NCI-H524 treated with DMSO at 0.1 percent for 48 hours (cell line): ENCODE results near the gene VPS13D.
"Not testable (repeated sequence)": the region's sequence is repeated elsewhere in the genome, so short reads cannot be mapped to it uniquely, and the experiment has no call there.

Source experiments
- DNase-seq: peaks from one replicate; lab custom pipeline; 2025; lab: John Stamatoyannopoulos, UW

Gene VPS13D

DNA sequence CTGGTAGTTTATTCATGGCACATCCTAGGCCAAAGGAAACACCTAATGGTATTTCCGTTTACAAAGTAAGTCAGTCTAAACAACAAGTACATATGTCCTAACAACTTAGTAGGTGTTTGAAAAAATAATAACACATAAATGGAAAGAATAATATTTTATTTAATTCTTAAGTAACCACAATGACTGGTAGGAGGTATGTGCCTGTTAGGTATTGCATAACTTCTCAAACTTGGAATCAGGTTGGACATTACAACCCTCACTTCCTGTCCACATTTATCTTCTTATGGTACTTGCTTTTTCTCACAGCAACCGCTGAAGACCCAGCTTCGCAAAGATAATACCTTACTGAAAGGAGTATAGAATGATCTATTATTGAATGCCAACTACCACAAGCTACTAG is 64.2 kb downstream of the VPS13D start:
- no peak for DNase-seq

DNA sequence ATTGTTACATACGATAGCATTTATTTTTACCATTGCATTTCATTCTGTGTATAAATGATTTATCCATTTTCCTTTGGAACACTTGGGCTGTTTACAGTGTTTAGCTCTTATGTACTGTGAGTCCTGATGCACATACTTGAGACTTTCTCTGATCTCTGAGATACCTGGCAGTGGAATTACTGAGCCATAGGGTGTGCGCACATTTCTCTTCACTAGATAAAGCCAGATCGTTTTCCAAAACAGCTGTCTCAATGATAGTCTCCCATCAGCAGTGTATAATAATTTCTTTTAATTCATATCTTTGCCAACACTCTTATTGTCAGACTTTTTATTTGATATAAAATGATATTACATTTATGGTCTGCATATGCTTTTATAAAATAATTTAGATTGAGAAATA is 66.2 kb downstream of the VPS13D start:
- DNase-seq: no peak

DNA sequence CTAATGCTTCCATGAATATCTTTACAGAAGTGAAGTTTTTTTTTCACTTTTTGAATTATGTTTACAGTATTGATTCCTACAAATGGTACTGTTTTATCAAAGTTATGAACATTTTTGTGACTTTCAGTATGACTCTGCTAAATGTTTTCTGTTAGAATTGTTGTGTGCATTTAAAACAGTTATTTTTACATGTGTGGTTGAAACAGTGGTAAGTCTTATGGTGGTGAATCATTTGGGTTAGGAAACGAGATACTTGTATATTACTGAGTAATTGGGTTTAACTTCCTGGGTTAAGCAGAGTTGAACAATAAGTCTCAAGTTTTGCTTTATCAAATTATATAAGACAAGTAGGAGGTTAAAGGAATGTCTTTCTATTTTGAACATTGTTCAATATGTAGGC is 66.8 kb downstream of the VPS13D start:
- DNase-seq: no peak

DNA sequence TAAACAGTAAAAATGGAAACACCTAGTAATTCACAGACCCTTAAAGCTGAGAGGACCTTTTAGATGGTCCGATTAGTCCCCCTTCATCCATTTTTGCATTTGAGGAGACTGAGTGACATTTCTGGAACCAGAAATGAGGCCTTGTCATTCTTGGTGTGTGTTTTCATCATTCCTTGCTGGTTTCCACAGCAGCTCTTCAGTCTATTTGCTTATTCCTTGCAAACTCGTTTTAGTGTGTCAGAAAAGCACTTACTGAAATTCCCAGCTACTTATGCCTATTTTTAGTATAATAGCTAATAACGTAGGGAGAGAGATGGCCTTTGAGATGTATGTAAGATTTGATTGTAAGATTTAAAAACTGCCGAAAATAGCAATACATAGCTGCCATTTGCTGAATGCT is 70.9 kb downstream of the VPS13D start:
- DNase-seq: no peak

DNA sequence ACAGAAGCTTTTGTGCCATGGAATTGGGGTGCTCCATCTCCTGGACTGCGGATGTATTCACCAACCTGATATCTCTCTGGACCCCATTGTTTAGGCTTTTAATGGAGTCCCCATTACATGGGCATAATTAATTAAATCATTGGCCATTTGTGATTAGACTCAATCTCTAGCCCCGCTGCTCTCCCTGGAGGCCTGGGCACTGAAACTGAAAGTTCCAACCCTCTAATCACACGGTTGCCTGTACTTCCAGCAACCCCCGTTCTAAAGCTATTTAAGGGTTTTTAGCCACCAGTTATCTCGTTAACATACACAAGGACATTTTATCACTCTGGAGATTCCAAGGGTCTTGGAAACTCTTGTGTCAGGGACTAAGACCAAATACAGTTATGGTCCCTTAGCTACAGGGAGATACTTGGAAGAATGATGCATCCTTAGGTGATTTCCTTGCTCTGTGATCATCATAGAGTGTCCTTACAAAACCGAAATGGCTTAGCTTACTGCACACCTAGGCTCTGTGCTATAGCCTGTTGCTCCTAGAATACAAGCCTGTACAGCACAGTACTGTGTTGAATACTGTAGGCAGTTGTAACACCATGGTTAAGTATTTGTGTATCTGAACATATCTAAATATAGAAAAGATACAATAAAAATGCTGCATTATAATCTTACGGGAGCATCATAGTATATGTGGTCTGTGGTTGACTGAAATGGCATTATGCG is 71.8 kb downstream of the VPS13D start:
- DNase-seq: no peak

DNA sequence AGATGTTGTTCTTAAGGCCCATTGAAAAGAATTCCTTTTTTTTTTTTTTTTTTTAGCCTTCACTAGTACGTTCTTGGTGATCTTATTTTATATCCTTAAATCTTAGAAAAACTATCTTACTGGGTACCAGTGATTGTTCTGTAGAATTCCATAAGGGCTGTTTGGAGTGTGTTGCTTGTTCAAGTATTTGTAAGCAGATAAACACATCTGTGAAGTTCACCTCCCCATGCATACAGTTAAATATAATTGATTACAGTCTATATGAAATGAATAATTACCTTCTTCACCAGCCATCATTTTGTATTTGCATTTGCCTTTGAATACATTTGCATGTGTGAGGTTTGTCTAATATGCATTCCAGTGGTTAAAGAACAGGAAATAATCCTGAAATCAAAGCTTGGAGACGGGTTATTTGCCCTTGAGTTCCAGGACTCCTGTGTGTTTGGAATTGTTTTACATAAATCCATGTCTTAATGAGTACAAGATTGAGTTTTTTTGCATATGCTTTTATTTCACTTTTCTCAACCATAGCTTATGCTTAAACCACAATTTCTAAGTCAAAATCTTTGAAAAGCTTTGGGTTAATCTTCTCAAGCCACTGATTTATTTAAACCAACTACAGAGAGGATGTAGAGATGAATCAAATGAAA is 73.1 kb downstream of the VPS13D start:
- no peak for DNase-seq

DNA sequence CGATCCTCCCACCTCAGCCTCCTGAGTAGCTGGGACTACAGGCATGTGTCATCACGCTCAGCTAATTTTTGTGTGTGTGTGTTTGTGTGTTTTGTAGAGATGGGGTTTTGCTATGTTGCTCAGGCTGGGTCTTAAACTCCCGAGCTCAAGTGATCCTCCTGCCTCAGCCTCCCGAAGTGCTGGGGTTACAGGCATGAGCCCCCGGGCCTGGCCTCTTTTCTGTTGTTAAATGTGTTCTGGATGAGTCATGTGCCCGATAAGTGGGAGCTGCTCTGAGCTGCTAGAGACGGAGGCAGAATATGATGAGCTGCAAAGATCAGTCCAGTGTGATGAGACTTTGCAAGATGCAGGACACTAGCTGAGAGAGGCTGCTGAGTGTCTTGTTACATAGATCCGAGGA is 75.5 kb downstream of the VPS13D start:
- DNase-seq: no peak

DNA sequence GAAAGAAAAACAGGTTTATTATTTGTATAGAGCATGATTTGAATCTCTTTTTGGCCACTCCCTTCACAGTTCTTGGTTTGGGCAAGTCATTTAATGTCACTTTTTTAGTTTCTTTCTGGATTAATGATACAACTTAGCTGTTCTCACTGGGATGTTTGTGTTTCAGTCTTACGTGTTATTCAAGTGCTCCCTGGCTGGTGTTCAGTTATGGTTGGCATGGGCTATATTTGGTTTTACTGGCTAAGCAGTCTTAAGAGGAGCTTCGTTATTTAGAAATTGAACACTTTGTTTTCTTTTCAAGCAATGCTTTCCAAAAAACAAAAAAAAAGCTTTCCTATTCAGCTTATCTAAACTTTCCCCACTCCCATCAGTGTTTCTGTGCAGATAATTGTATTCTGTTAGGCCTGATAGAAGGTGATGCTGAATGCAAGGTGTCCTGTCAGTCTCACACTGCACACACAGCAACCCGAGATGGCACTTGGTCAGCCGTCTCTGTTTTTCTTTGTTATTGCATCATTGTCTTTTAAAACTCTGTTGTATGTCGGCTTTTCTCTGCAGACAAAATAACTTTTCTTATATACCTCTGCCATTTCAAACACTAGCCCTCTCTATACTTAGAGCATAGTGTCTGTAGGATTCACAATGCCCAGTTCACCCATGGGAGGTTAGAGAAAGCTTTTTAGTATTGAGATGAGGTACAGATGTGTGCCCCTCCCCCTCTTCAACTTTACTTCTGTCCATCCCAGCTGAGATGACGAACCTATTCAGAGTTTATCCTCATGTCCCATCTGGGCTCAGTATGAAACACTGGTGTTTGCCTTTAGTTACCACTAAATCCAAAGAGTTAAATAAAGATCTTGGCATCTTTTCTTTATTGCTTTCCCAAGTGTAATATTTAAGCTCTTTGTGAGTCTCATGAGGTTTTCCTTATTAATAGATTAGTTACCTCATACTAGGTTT is 80.2 kb downstream of the VPS13D start:
- no peak for DNase-seq

DNA sequence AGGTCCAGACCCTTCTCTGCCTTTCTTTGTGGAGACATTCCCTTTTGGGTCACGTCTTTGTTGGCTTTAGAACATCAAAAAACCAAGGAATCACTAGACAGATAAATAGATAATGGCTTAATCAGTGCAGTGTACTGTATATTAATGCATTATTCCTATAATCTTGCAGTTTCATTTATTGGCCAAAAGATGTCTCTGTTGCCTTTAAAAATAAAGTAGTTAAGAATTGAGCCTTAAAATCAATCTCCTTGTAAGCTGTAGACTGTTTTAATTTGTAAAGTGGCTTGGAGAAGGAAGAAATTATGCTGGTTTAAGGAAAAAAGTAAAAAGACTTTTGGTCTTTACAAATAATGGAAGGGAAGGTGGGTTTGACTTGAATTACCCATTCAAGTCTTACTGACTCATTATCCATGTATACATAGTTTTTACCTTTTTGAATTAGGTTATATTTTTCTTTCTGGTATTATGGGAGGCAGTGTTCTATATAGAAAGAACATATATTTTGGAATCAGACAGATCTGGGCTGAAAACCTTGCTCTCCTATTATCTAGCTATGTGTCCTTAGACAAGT is 84.6 kb downstream of the VPS13D start:
- DNase-seq: no peak

DNA sequence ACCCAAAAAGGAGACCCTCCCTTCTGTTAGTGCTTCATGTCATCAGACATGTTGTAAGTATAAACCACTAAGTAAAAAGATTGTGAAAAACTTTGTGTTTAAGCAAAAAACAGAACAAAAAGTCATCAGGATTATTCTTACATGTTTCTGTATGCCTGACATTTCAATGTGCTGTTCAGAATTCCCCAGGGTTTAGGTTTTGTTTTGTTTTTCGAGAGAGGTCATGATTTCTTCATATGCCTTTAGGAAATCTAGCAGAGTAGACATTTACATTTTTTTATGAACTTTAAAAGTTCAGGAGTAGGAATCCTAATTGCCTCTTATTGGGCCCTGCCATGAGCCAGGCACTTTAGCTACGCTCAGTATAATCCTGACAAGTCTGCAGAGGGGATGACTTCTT is 85.3 kb downstream of the VPS13D start:
- no peak for DNase-seq

DNA sequence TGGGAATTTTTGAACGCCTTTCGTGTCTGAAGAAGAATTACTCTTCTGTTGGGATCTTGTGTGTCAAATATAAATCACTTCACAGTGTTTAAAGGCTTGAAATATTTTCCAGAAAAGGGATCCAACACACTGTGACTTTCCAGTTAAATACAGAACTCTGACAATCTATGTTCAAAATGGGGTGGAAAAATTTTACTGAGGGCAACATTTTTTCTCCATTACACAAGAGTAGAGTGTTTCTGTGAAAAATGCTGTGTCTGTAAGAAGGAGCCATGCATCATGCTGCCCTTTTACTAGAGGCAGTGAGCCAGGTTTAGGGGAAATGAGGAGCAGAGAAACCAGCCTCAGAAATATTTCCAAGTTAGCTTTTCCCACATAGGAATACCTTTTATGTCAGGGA is 86.5 kb downstream of the VPS13D start:
- no peak for DNase-seq

DNA sequence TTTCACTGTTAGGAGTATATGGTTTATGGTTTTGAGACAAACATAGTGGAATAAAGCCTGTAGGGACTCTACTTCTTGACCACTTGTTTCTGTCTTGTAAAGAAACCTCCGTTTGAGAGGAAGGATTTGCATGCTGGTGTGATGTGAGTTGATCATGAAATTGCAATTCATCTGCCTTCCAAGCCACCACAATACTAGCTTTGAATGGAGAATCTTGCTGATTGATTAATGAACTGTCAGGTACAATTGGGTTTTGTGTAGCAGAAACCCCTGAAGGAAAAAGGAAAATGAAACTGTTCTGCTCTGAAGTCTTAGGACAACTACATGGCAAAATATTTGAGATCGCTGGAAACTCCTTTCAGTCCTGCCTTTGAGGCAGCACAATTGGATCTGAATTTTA is 90.7 kb downstream of the VPS13D start:
- DNase-seq: no peak

DNA sequence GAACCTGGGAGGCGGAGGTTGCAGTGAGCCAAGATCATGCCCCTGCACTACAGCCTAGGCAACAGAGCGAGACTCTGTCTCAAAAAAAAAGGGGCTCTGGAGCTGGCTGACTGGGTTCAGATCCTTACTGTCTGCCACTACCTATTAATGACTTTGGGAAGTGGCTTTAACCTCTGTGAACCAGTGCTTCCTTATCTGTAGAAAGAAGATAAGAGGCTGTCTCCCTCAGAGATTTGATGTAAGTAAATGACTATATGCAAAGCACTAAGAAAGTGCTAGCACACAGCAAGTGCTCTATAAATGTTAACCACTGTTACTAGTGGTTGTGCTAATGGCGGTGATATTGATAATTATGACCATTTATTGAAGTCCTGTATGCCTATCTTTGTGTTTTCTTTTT is 94.6 kb downstream of the VPS13D start:
- no peak for DNase-seq

DNA sequence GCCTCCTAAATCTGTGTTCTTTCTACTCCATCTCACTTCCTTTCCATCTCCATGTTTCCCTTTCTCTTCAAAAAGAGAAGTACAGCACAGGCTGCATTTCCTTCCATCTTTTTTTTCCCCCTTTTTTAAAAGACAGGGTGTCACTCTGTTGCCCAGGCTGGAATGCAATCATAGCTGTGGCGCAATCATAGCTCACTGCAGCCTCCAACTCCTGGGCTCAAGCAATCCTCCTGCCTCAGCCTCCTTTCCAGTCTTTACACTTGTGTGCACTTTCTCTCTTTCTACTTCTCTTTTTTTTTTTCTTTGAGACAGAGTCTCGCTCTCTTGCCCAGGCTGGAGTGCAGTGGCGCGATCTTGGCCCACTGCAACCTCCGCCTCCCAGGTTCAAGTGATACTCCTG is 95.1 kb downstream of the VPS13D start:
- DNase-seq: not testable (repeated sequence)

DNA sequence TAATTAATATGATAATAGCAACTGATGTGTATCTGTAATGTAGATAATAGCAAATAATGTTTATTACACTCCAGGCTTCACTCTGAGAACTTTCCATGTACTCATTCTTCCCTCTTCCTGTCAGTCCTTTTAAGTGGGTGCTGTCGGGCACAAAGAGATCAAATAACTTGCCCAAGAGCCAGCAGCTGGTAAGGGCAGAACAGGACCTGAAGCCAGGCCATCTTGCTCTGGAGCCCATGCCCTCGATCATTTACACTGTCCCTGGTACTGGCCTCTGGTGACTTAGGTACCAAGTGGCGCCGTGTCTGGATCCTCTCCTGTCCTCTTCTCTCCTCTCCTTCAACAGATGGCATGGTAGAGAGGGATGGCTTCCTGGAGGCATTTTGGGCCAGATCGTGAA is 97.2 kb downstream of the VPS13D start:
- no peak for DNase-seq

DNA sequence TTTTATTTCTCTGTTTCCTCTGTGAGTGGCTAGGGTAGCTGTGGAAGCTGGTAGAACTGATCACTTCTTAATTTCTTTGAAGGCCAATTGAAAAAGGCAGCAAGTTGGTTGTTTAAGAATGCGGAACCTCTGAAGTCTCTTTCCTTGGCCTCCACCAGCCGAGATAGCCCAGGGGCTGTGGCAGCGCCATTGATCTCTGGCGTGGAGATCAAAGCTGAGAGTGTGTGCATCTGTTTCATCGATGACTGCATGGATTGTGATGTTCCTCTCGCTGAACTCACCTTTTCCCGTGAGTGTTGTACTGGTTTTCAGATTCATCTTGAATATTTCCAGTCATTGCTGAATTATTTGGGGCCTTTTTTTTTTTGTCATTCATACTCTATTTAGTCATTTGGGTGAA is 97.7 kb downstream of the VPS13D start:
- DNase-seq: no peak

DNA sequence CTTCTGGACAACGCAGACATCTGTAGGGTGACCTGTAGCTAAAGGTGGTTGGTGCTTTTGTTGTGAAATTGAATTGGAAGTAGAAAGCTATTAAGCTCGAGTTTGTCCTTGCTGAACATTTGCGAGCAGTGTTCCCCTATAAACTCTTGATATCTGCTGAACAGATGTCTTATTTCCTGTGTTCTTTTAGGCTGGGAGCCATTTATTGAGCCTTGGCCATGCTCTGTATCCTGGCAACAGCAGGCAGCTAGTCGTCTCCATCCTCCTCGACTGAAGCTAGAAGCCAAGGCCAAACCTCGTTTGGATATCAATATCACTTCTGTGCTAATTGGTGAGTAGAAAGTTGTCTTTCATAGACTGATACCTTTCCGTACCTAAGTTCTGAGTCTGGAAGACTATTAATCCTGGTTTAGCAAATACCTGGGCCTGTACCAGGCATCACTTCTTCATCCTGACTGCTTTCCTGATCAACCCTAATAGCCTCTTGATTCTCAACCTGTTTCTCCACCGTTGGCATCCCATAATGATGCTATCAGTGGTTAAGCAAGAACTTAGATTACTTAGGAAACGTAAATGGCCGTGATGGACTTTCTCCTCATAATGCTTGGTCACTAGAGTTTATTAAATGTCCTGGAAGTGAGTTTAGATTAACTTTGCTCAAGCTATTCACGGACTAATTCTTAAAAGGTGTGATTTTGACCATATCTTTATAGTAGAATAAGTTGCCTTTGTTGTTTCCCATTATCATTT is 103.4 kb downstream of the VPS13D start:
- no peak for DNase-seq

DNA sequence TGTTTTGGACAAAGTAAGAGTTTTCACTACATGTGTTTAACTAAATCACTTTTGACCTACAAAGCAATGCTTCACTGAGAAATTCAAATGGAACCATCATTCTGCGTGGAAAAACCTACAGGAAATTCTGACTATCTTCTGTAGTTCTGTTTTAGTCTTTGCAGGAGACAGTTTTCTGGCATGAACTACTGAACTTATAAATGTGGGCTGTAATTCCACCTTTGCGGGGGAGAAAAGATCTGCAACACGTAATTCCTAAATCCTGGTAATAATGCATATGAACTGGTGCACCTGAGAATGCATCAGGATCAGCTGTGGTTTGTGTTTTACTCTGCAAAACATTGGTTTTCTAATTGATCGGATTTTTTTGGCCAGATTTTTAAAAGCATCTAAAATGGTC is 106.0 kb downstream of the VPS13D start:
- DNase-seq: no peak

DNA sequence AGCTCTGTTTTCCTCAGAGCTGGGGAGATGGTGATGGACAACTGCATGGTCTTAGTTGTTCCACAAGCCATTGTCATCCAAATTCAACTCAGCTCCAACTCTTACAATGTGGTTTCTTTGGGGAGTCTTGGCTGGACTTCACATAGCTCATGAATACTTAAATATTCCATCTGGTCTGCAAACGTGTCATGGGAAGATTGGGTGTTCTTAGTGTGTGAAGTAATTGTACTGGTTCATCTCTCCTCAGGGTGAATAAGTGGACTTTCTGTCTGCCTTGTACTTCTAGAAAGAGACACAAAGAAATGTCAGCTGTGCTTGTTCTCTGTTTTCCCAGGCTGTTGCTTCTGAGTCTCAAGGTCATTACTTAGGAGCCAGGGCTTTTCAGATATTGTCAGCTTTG is 106.6 kb downstream of the VPS13D start:
- DNase-seq: no peak

DNA sequence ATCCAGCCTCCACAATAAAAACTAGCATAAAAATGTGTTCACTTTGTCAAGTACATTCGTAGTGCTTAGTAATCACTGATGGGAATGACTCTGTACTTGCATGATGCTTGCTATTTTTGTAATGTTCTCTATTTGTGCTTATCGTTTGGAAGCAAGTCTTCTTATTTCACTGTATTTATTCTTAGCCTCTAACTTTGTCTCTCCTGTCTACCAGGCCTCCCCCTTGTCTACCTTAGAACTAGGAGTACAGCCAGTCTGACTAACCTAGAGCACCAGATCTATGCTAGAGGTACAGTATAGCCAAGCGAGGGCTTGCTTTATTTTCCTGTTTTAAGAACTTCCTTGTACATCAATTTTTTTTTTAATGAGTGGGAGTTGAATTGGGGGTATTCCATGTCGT is 108.2 kb downstream of the VPS13D start:
- DNase-seq: no peak

DNA sequence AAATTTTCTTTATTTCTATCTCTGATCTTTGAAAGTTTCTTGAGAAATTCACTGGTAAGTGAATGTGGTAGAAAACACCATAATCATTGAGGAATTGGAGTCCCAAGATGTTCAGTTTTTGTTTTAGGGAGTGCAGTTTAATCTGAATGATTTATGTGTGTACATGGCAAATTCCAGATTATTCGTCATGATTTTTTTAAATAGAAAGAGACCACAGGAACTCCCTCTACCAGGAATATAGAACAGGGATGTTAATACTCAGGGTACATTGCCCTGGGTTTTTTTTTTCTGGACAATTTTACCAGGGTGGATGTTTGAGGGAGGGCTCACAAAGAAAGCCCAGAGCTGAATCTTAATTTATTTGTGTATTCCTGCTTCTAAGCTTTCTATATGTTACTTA is 109.0 kb downstream of the VPS13D start:
- DNase-seq: no peak

DNA sequence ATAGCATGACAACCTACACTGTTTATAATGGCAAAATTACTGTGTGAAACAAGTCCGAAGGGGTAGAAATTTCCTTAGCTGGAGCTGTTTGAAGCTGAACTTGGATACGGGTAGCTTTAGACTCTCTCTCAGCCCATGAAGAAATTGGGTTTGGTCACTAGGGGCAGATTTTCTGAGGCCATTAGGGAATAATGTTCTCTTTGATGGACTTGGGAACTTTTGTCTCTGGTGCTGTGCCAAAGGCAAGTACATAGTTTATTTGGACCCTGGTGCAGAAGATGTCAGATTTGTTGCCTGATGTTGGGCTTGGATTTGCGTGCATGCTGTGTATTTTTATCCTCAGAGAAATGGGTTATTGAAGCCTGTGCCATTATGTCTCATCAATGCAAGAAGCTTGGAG is 109.6 kb downstream of the VPS13D start:
- DNase-seq: no peak
